Measurements from ENCODE around the gene MYO18A.

DNA sequence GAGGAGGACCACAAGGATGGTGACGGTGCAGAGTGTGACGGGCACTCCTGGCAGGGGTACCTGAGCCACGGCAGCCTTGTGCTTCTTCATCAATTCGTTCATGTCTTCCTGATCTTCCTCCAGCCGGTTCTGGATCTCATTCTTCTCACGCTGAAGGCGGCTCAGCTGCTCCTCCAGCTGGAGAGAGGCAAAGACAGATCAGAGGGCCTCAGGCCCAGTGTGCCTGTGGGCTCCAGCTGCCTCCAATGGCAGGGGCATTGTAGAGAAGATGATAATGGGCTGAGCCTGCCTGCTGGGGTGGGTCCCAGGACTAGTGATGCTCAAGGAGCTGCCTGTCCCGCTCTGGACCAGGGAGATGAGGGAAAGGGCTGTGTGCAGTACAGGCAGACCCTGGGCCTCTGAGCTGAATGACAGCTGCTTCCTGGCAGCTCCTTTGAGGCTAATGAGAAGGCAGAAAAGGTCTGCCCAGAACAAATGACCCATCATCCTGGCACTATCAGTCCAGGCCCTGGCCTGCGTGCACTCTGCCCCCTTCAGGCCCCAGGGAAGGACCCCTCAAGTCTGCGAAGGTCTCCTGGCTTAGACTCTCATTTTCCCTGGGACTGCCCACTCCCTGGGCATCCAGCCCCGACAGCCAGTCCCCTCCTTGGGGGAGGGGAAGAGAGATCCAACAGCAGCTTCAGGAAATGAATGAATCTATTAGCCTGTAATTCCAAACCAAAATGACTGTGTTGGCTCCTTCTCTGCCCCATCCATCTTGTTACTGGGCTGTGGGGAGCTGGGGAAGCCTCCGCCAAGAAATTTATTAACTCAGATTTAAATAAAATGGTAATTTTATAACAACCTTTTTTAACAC is 89.2 kb downstream of the MYO18A start:
- TF ChIP-seq, protein P1, sequence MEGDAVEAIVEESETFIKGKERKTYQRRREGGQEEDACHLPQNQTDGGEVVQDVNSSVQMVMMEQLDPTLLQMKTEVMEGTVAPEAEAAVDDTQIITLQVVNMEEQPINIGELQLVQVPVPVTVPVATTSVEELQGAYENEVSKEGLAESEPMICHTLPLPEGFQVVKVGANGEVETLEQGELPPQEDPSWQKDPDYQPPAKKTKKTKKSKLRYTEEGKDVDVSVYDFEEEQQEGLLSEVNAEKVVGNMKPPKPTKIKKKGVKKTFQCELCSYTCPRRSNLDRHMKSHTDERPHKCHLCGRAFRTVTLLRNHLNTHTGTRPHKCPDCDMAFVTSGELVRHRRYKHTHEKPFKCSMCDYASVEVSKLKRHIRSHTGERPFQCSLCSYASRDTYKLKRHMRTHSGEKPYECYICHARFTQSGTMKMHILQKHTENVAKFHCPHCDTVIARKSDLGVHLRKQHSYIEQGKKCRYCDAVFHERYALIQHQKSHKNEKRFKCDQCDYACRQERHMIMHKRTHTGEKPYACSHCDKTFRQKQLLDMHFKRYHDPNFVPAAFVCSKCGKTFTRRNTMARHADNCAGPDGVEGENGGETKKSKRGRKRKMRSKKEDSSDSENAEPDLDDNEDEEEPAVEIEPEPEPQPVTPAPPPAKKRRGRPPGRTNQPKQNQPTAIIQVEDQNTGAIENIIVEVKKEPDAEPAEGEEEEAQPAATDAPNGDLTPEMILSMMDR (IDR thresholded peaks at IDR 0.05; ENCODE audit: borderline replicate concordance, extremely low read depth, low read length, poor library complexity, severe bottlenecking), result no peak
- TF ChIP-seq EZH2 (IDR thresholded peaks at IDR 0.05; ENCODE audit: borderline replicate concordance, low read depth, low read length, severe bottlenecking), result no peak

Measured in DND-41 (cell line).